ENCODE measurements around the gene PPIL1. TPM values are rescaled to one million over a fixed set of nuclear protein-coding genes. Genes with fewer than 3 reads are reported as not detected.

The PPIL1 gene
- polyA plus RNA-seq, 3 donors = 2.0 to 7.6 (median 5.9) TPM

GRCh38 chr6:36920546-36920945 lies 45.9 kb upstream of the PPIL1 start:
- Histone ChIP-seq H3K36me3 (replicated peaks in 1 of 2; ENCODE audit: control insufficient read depth in 1 of 2, insufficient read depth in 2 of 2, low read length in 2 of 2) (peaks cover 90 to 100% of the 10 kb centered on the region in 2 donors), H3K9me3 (replicated peaks in 1 of 2; ENCODE audit: control insufficient read depth in 1 of 2, insufficient read depth in 1 of 2, low read length in 2 of 2) (no peaks in the 10 kb centered on the region), H3K4me3 (replicated peaks in 1 of 3; ENCODE audit: low read depth in 2 of 3, low read length in 3 of 3) (no peak overlapping the region), H3K27me3 (ENCODE audit: control insufficient read depth in 2 of 2, insufficient read depth in 2 of 2, low read length in 2 of 2) (no peaks in the 10 kb centered on the region), H3K27ac (ENCODE audit: low read depth in 1 of 2, low read length in 2 of 2) (no peak overlapping the region), H2AFZ (ENCODE audit: insufficient read depth, low read depth, low read length, poor library complexity, severe bottlenecking) (no peak overlapping the region), H3K4me2 (replicated peaks; ENCODE audit: extremely low read depth, low read length, poor library complexity, severe bottlenecking) (no peak overlapping the region), H3K9ac (ENCODE audit: insufficient read depth, low read length, poor library complexity, severe bottlenecking) (no peak overlapping the region), H3K79me2 (ENCODE audit: insufficient read depth, low read length) (no peaks in the 10 kb centered on the region), H4K20me1 (ENCODE audit: insufficient read depth, low read length) (no peaks in the 10 kb centered on the region), H3K4me1 (ENCODE audit: control insufficient read depth in 1 of 2, insufficient read depth in 2 of 2, low read length in 2 of 2) (peaks cover 0 to 5% of the 10 kb centered on the region in 2 donors)
- H3K27me3 Mint-ChIP-seq (ENCODE audit: low read depth in 3 of 3) = peaks cover 0 to 2% (median 0%) of the 10 kb centered on the region in 3 donors
- peaks cover 2% of the 10 kb centered on the region for H3K4me1 Mint-ChIP-seq
- intact Hi-C loops (cut with micrococcal nuclease) = no loop called here
- no peak for TF ChIP-seq CTCF (IDR thresholded peaks at IDR 0.05)
- no peak overlapping the region for H3K27ac Mint-ChIP-seq
- H3K36me3 Mint-ChIP-seq = peaks cover 83 to 97% of the 10 kb centered on the region in 2 donors
- no peak overlapping the region for H3K4me3 Mint-ChIP-seq
- no CpG with 5 or more reads among the region's 5 CpGs for WGBS (ENCODE audit: insufficient coverage)
- no peak for DNase-seq
- no peaks in the 10 kb centered on the region for H3K9me3 Mint-ChIP-seq

GRCh38 chr6:36920049-36920448 lies 45.4 kb upstream of the PPIL1 start:
- peaks cover 0 to 2% (median 0%) of the 10 kb centered on the region in 3 donors for H3K27me3 Mint-ChIP-seq (ENCODE audit: low read depth in 3 of 3)
- no peak overlapping the region for H3K27ac ChIP-seq (ENCODE audit: low read depth in 1 of 2, low read length in 2 of 2)

More at GRCh38 chr6:36920049-36920448, 45.4 kb upstream of the PPIL1 start:
- H3K36me3 ChIP-seq (replicated peaks in 1 of 2; ENCODE audit: control insufficient read depth in 1 of 2, insufficient read depth in 2 of 2, low read length in 2 of 2) = peaks cover 89 to 100% of the 10 kb centered on the region in 2 donors
- H3K4me3 ChIP-seq (replicated peaks in 1 of 3; ENCODE audit: low read depth in 2 of 3, low read length in 3 of 3) = no peak overlapping the region
- H3K27me3 ChIP-seq (ENCODE audit: control insufficient read depth in 2 of 2, insufficient read depth in 2 of 2, low read length in 2 of 2) = no peaks in the 10 kb centered on the region
- no peaks in the 10 kb centered on the region for H3K9me3 Mint-ChIP-seq
- 100% methylated on average over 3 of the region's 4 CpGs for WGBS (ENCODE audit: insufficient coverage)
- H3K4me3 Mint-ChIP-seq = no peak overlapping the region
- H3K4me1 Mint-ChIP-seq = peaks cover 4% of the 10 kb centered on the region
- intact Hi-C loops (cut with micrococcal nuclease) = no loop called here
- H3K9me3 ChIP-seq (replicated peaks in 1 of 2; ENCODE audit: control insufficient read depth in 1 of 2, insufficient read depth in 1 of 2, low read length in 2 of 2) = no peaks in the 10 kb centered on the region
- DNase-seq = no peak
- no peaks in the 10 kb centered on the region for H3K79me2 ChIP-seq (ENCODE audit: insufficient read depth, low read length)
- no peak for TF ChIP-seq CTCF (IDR thresholded peaks at IDR 0.05)
- no peak overlapping the region for H3K9ac ChIP-seq (ENCODE audit: insufficient read depth, low read length, poor library complexity, severe bottlenecking)
- H3K36me3 Mint-ChIP-seq = peaks cover 83 to 97% of the 10 kb centered on the region in 2 donors
- peaks cover 0 to 10% of the 10 kb centered on the region in 2 donors for H3K4me1 ChIP-seq (ENCODE audit: control insufficient read depth in 1 of 2, insufficient read depth in 2 of 2, low read length in 2 of 2)
- H3K4me2 ChIP-seq (replicated peaks; ENCODE audit: extremely low read depth, low read length, poor library complexity, severe bottlenecking) = no peak overlapping the region
- H3K27ac Mint-ChIP-seq = no peak overlapping the region
- H4K20me1 ChIP-seq (ENCODE audit: insufficient read depth, low read length) = no peaks in the 10 kb centered on the region
- no peak overlapping the region for H2AFZ ChIP-seq (ENCODE audit: insufficient read depth, low read depth, low read length, poor library complexity, severe bottlenecking)
